ENCODE data around the gene C1GALT1. TPM values are rescaled to one million over a fixed set of nuclear protein-coding genes. Genes with fewer than 3 reads are reported as not detected.
"Not testable (repeated sequence)": the region's sequence is repeated elsewhere in the genome, so short reads cannot be mapped to it uniquely, and the experiment has no call there.

Gene C1GALT1
- total RNA-seq, 2 experiments from 2014 or later: 48.8 to 51.4 TPM

DNA sequence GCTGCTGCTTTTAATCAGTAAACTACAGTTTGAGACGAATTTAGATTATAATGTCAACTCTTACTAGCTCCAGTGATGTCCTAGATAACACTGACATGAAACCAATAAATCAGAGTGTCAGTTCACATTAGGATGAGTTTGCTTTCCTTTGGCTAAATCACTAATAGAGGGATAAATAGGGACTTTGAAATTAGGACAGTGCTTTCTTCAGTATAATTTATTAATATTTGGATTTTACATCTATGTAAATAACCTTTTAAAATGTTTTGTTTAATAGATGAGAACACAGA is 55.6 kb downstream of the C1GALT1 start:
- ATAC-seq (ENCODE audit: low read depth): no peak
- POLR2A ChIA-PET: no interaction called here
- Mint-ChIP-seq H3K27ac (no peak overlapping the region), H3K36me3 (peaks cover 66% of the 10 kb centered on the region), H3K4me1 (peaks cover 3% of the 10 kb centered on the region), H3K27me3 (no peaks in the 10 kb centered on the region), H3K4me3 (no peak overlapping the region), H3K9me3 (peaks cover 1% of the 10 kb centered on the region)
- DNase-seq: no peak

DNA sequence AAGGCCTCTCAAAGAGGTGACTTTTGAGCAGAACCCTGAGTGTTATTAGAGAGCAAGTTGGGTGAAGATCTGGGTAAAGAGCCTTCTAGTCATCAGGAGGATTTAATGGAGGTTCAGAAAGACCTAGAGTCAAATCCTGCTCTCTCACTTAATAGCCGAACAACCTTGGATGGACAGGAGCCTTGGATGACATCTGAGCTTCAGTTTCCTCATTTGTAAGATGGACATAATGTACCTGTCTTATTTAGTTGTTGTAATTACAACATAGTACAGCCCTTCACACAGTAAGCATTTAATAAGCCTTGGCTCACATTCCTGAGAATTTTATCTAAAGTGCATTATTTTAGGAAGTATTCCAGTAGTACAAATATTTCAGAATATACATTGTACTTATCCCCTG is 57.0 kb downstream of the C1GALT1 start:
- ATAC-seq (ENCODE audit: low read depth): no peak
- Mint-ChIP-seq H3K4me1 (peaks cover 4% of the 10 kb centered on the region), H3K36me3 (peaks cover 61% of the 10 kb centered on the region), H3K9me3 (peaks cover 1% of the 10 kb centered on the region), H3K27me3 (no peaks in the 10 kb centered on the region), H3K27ac (no peak overlapping the region), H3K4me3 (no peak overlapping the region)
- POLR2A ChIA-PET: no interaction called here
- no peak for DNase-seq

DNA sequence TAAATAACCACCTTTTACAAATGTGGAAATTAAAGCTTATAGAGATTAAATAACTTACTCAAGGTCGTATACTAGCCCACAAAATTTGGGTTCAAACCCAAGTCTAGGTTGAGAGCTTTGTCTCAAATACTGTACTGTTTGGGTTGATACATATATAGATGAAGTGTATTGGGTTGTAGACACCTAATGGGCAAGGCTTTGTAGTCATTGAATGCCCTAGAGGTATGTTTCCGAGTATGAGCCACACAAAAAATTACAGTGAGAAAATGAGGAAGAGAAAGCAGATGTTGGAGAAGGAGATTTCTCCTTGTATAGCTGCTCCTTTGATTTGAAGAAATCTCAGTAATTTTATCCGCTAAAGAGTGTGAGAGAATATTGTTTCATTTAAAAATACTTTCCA is 60.6 kb downstream of the C1GALT1 start:
- POLR2A ChIA-PET: no interaction called here
- peaks cover 1% of the 10 kb centered on the region for H3K9me3 Mint-ChIP-seq
- ATAC-seq (ENCODE audit: low read depth) (no peak), DNase-seq (no peak)
- H3K27me3 Mint-ChIP-seq: no peaks in the 10 kb centered on the region
- no peak overlapping the region for H3K27ac Mint-ChIP-seq
- peaks cover 9% of the 10 kb centered on the region for H3K4me1 Mint-ChIP-seq
- peaks cover 52% of the 10 kb centered on the region for H3K36me3 Mint-ChIP-seq
- no peak overlapping the region for H3K4me3 Mint-ChIP-seq

DNA sequence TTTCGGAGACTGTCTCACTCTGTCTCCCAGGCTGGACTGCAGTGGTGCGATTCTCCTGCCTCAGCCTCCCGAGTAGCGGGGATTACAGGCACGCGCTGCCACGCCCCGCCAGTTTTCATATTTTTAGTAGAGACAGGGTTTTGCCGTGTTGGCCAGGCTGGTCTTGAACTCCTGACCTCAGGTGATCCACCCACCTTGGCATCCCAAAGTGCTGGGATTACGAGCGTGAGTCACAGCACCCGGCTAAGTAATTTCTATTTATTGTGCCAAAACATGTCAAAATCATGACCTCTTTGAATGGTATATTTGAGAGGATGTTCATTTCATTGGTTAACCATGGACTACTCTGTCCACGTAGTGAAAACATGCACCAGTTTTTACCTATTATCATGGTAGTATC is 62.9 kb downstream of the C1GALT1 start:
- POLR2A ChIA-PET; DNase-seq; ATAC-seq (ENCODE audit: low read depth); H3K9me3 Mint-ChIP-seq; H3K27ac Mint-ChIP-seq; H3K4me3 Mint-ChIP-seq; H3K27me3 Mint-ChIP-seq: not testable (repeated sequence)
- Mint-ChIP-seq H3K4me1 (peaks cover 11% of the 10 kb centered on the region), H3K36me3 (peaks cover 37% of the 10 kb centered on the region)

DNA sequence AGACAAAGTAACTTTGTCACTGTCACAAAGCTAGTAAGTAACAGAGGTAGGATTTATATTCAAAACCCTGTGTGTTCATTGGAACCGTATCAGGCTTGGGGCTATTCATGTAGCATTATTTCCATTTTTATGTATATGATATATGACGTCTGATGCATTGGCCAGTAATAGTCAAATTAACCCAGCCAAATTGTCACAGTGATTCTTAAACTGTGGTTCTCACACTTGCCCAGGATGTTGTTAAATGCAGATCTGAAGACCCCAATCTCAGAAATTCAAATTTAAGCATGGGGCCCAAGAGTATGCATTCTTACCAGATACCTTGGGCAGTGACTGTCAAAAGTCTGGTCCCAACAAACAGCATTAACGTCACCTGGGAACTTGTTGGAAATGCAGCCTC is 63.9 kb downstream of the C1GALT1 start:
- no peak for DNase-seq
- no peaks in the 10 kb centered on the region for H3K27me3 Mint-ChIP-seq
- no peak overlapping the region for H3K27ac Mint-ChIP-seq
- ATAC-seq (ENCODE audit: low read depth): no peak
- H3K4me3 Mint-ChIP-seq: no peak overlapping the region
- H3K36me3 Mint-ChIP-seq: peaks cover 39% of the 10 kb centered on the region
- H3K4me1 Mint-ChIP-seq: peaks cover 11% of the 10 kb centered on the region
- no peaks in the 10 kb centered on the region for H3K9me3 Mint-ChIP-seq
- POLR2A ChIA-PET: no interaction called here

DNA sequence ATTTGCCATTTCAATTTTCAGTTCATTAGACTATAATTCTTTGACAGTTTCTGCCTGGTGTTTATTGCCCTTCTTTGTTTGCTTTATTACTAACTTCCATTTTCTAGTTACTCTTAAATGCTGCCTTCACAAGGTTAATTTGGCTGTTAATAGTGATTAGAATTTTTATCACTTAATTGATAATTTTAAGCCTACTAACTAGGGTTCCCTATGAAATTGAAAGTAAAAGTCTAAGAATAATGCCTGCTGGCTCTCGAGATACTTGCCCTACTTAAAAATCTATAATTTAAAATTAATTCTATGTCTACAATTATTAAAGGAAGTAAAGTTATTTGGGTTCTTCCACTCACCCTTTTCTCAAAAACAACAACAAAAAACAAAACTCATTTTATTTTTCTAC is 65.3 kb downstream of the C1GALT1 start:
- H3K4me3 Mint-ChIP-seq: peak overlapping the region; percentile 63
- peaks cover 46% of the 10 kb centered on the region for H3K36me3 Mint-ChIP-seq
- H3K27me3 Mint-ChIP-seq: no peaks in the 10 kb centered on the region
- no peak for DNase-seq
- POLR2A ChIA-PET: no interaction called here
- ATAC-seq (ENCODE audit: low read depth): no peak
- peak overlapping the region; percentile 51 for H3K27ac Mint-ChIP-seq
- H3K4me1 Mint-ChIP-seq: peaks cover 9% of the 10 kb centered on the region
- peaks cover 2% of the 10 kb centered on the region for H3K9me3 Mint-ChIP-seq

DNA sequence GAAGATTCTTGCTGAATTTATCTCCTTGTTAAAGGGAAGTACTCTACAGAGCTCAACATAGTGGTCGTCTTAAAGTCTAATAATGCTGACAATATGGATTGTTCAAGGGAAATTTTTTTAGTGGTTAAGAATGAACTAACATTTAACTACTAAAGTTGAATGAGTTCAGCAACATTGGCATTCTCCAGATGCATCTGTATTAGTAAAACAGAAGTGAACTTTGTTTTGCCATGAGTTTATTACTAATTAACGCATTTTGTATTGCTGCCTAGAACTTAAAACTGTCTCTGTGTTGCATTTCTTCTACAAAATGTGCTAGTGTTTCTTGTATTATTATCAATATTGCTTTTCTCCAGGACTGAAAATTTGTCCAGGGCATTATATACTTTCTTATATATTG is 67.5 kb downstream of the C1GALT1 start:
- POLR2A ChIA-PET: no interaction called here
- Mint-ChIP-seq H3K4me3 (no peak overlapping the region), H3K27ac (no peak overlapping the region), H3K36me3 (peaks cover 45% of the 10 kb centered on the region), H3K27me3 (no peaks in the 10 kb centered on the region), H3K4me1 (peaks cover 9% of the 10 kb centered on the region), H3K9me3 (peaks cover 2% of the 10 kb centered on the region)
- ATAC-seq (ENCODE audit: low read depth) (no peak), DNase-seq (no peak)

DNA sequence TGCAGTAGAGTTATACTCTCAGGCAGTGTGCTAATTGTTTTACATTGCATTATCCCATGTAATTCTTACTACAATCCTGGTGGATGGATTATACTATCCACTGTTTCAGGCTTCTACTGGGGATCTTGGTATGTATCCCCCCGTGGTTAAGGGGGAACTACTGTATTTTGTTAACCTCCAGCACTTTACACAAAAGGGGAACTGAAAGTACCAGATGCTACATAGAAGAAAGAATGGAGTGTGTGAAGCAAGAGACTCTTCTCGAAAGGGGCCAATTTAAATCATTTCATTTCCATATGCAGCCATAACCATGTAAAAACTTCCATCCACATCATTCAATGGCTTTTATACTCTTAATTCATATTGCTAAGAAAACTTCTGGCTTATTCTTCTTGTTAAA is 69.4 kb downstream of the C1GALT1 start:
- Mint-ChIP-seq H3K27ac (no peak overlapping the region), H3K4me3 (no peak overlapping the region), H3K9me3 (peaks cover 2% of the 10 kb centered on the region), H3K27me3 (no peaks in the 10 kb centered on the region), H3K4me1 (peaks cover 8% of the 10 kb centered on the region), H3K36me3 (peaks cover 43% of the 10 kb centered on the region)
- POLR2A ChIA-PET: interaction anchor here (0.9 kb wide), 1 partner anchor 7 kb away, joined by 3 read pairs; no protein-coding TSS in a partner anchor
- no peak for ATAC-seq (ENCODE audit: low read depth)
- no peak for DNase-seq

DNA sequence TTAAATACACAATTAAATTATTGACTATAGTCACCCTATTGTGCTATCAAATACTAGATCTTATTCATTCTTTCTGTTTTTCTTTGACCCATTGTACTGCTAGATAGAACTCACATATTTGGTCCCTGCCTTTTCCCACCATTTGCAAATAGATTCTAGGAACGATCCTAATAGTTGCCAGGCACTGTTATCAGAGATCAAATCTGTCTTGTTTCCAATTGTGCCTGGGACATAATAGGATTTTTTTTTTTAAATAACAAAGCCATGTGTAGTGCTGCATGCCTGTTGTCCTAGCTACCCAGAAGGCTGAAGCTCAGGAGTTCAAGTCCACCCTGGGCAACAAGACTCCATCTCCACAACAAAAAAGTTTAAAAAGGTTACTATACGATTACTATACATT is 72.0 kb downstream of the C1GALT1 start:
- no peaks in the 10 kb centered on the region for H3K27me3 Mint-ChIP-seq
- H3K4me1 Mint-ChIP-seq: peaks cover 21% of the 10 kb centered on the region
- DNase-seq (no peak), ATAC-seq (ENCODE audit: low read depth) (no peak)
- H3K27ac Mint-ChIP-seq: no peak overlapping the region
- H3K36me3 Mint-ChIP-seq: peaks cover 45% of the 10 kb centered on the region
- peaks cover 2% of the 10 kb centered on the region for H3K9me3 Mint-ChIP-seq
- POLR2A ChIA-PET: no interaction called here
- no peak overlapping the region for H3K4me3 Mint-ChIP-seq

DNA sequence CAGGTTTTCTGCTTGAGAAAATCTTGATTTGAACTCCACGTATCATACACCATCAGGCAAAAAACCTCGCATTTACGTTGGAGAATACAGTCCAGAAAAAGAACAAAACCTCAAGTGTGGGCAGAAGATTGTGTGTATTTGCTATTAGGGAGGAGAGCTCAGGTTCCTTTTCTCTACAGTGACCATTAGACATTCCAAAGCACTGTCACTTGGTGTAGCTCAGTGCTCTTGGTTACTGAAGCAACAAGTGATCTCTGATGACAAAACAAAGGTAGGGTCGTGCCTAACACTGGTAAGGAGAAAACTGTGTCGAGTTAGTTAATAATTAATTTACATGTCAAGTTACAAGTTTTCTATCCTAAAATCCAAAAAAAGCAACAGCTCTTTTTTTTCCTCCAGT is 72.6 kb downstream of the C1GALT1 start:
- POLR2A ChIA-PET: no interaction called here
- Mint-ChIP-seq H3K27ac (no peak overlapping the region), H3K27me3 (no peaks in the 10 kb centered on the region)

DNA sequence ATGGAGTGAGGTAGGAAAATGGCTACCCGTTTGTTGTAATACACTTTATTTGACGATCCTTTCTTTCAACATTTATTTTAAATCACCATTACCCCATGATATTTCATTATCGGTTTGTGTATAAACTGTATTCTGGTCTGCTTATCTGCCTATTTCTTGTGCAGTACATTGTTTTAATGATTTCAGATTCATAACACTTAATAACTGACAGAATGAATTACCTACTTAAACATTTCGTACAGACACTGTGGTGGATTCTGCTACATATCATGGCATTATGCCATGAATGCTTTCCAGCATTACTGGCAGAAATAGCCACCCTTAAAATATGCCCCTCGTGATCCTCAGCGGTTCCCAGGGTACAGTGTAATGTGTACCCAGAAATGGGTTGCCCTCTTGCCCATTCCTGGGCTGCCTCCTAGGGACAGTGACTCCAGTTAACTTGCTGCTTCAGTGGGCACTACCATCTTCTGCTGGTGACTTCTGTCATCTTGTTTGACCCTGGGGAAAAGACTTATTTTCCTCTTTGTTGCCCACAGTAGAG is 74.5 kb downstream of the C1GALT1 start:
- H3K9me3 Mint-ChIP-seq: peaks cover 9% of the 10 kb centered on the region
- DNase-seq: no peak
- peaks cover 52% of the 10 kb centered on the region for H3K36me3 Mint-ChIP-seq
- no peak overlapping the region for H3K4me3 Mint-ChIP-seq
- POLR2A ChIA-PET: no interaction called here
- H3K4me1 Mint-ChIP-seq: peaks cover 27% of the 10 kb centered on the region
- H3K27ac Mint-ChIP-seq: peak overlapping the region; percentile 67
- H3K27me3 Mint-ChIP-seq: no peaks in the 10 kb centered on the region
- no peak for ATAC-seq (ENCODE audit: low read depth)

More for the DNA sequence above, 72.6 kb downstream of the C1GALT1 start:
- ATAC-seq (ENCODE audit: low read depth) (no peak), DNase-seq (no peak)
- Mint-ChIP-seq H3K9me3 (peaks cover 5% of the 10 kb centered on the region), H3K4me1 (peaks cover 24% of the 10 kb centered on the region), H3K36me3 (peaks cover 51% of the 10 kb centered on the region), H3K4me3 (no peak overlapping the region)

DNA sequence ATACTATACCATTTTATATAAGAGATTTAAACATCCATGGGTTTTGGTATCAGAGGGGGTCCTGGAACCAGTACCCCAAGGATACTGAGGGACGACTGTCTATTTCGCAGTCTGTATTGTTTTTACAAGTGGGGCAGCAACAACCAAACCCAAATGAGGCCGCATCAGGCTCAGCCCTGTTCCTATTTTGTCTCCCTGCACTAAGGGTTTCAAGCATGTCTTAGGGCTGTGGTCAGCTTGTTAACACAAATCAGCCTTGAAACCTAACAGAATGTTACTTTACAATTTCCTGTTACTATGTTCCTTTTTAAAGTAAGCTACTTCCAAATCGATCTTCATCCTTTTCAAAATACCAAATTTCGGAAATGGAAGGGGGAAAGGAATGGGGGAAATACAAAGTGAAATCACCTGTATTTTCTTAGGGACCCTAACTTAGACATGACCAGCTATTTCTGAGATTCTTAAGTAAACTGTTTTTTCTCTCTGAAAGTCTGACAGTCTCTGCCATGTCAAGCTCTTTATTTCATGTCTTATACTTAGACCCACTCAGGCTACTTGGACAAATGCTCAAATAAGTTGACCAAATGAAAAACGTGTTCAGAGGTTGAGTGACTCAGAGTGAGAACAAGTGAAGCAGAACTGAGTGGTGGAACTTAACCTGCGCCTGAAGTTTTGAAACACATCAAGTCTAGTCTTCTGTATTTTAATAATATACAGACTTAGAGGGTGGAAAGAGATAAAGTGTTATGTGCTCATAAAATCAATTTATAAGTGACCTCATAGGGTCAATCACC is 75.8 kb downstream of the C1GALT1 start:
- Mint-ChIP-seq H3K9me3 (peaks cover 9% of the 10 kb centered on the region), H3K4me3 (peak overlapping the region; percentile 73), H3K36me3 (peaks cover 50% of the 10 kb centered on the region), H3K4me1 (peaks cover 30% of the 10 kb centered on the region), H3K27ac (peak overlapping the region; percentile 93), H3K27me3 (no peaks in the 10 kb centered on the region)
- POLR2A ChIA-PET: interaction anchor here (0.8 to 3.0 kb wide), 3 partner anchors 57 to 153 kb away, joined by 3 to 23 read pairs (median 3); partner anchors contain the start of gene C1GALT1
- ATAC-seq (ENCODE audit: low read depth): peak; percentile 72
- no peak for DNase-seq

DNA sequence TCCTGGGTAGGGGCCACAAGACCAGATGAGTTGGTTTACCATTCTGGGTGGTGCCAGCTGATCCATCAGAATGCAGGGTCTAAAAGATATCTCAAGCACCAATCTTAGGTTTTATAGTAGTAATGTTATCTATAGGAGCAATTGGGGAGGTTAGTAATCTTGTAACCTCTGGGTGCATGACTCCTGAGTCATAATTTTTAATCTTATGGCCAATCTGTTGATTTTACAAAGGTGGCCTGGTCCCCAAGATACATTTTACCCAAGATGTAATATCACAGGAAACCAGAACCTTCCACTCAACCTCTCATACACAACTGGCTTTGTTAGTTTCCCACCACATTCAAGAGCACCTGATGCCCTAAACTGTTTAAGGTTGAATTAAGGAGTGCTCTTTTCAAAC is 79.5 kb downstream of the C1GALT1 start:
- Mint-ChIP-seq H3K27me3 (no peaks in the 10 kb centered on the region), H3K27ac (no peak overlapping the region), H3K36me3 (peaks cover 35% of the 10 kb centered on the region), H3K9me3 (peaks cover 11% of the 10 kb centered on the region), H3K4me1 (peaks cover 27% of the 10 kb centered on the region), H3K4me3 (no peak overlapping the region)
- DNase-seq: no peak
- no peak for ATAC-seq (ENCODE audit: low read depth)
- POLR2A ChIA-PET: no interaction called here
